Breast epithelium (tissue), 4 donors: ENCODE data around the gene RFWD3. TPM values are rescaled to one million over a fixed set of nuclear protein-coding genes. Genes with fewer than 3 reads are reported as not detected.

ENCODE experiments used
- DNase-seq, 2 donors: peaks; one replicate each; pipeline ENCODE4 v3.0.0-alpha.2; 2019; ENCODE audit warnings: low spot score in 2 of 2
- H3K27ac ChIP-seq, 2 donors: fragments of 200-600 bp; sonication (generic) in 1 of 2; one replicate each; pipeline ENCODE4 v1.5.1; 2016 to 2019; ENCODE audit warnings: mild to moderate bottlenecking in 1 of 2
- H3K27me3 ChIP-seq, 2 donors: fragments of 200-600 bp; sonication (generic) in 1 of 2; one replicate each; pipeline versions ENCODE4 v1.5.1 to v1.6.0; 2017 to 2019; ENCODE audit warnings: control low read depth in 1 of 2, mild to moderate bottlenecking in 1 of 2
- H3K36me3 ChIP-seq: fragments of 200-600 bp; one replicate; pipeline ENCODE4 v1.5.1; 2019
- H3K4me1 ChIP-seq, 2 donors: fragments of 200-600 bp; sonication (generic); one replicate each; pipeline ENCODE4 v1.5.1; 2016 to 2019; ENCODE audit warnings: control low read depth in 1 of 2
- H3K4me3 ChIP-seq, 3 donors: fragments of 200-600 bp; sonication (generic); 1 replicate in 2 of 3; 2 replicates in 1 of 3; pipeline ENCODE4 v1.5.1; 2016 to 2019; ENCODE audit warnings: mild to moderate bottlenecking in 3 of 3, moderate library complexity in 2 of 3
- H3K9me3 ChIP-seq, 2 donors: fragments of 200-600 bp; sonication (generic) in 1 of 2; one replicate each; pipeline ENCODE4 v1.5.1; 2016 to 2019; ENCODE audit warnings: control low read depth in 1 of 2
- POLR2A ChIP-seq: fragments of 450-650 bp; IDR thresholded peaks from one replicate; pipeline ENCODE4 v1.6.1; 2016; ENCODE audit warnings: antibody characterized with exemption, mild to moderate bottlenecking, moderate library complexity
- POLR2AphosphoS5 ChIP-seq, 3 donors: sonication (generic); formaldehyde crosslinking; IDR thresholded peaks; one replicate each; pipeline ENCODE4 v1.6.1; 2017; ENCODE audit warnings: antibody characterized with exemption in 3 of 3
- intact Hi-C: fragments of 100-400 bp; cut with DNase I; formaldehyde crosslinking; loops from one replicate; pipeline ENCODE4 v1.15.1; 2023; ENCODE audit warnings: low total_unique reads
- total RNA-seq, 3 donors: library from RNA; depleted of rRNA; stranded (reverse); fragments of >200 nt; gene quantifications; one replicate each; pipeline ENCODE4 v1.1.0, GENCODE V29; 2016
- TF ChIP-seq, protein P1 (sequence below), 3 donors: fragments of 450-650 bp; IDR thresholded peaks; one replicate each; pipeline ENCODE4 v1.5.1; 2016 to 2017; ENCODE audit warnings: antibody characterized with exemption in 3 of 3, mild to moderate bottlenecking in 3 of 3, moderate library complexity in 3 of 3

Gene RFWD3
- total RNA-seq, 3 donors from 2014 or later: 11.0 to 23.6 (median 18.7) TPM

GRCh38 chr16:74666010-74666421 is 661 bp downstream of the RFWD3 start:
- no peak for DNase-seq
- TF ChIP-seq, protein P1, sequence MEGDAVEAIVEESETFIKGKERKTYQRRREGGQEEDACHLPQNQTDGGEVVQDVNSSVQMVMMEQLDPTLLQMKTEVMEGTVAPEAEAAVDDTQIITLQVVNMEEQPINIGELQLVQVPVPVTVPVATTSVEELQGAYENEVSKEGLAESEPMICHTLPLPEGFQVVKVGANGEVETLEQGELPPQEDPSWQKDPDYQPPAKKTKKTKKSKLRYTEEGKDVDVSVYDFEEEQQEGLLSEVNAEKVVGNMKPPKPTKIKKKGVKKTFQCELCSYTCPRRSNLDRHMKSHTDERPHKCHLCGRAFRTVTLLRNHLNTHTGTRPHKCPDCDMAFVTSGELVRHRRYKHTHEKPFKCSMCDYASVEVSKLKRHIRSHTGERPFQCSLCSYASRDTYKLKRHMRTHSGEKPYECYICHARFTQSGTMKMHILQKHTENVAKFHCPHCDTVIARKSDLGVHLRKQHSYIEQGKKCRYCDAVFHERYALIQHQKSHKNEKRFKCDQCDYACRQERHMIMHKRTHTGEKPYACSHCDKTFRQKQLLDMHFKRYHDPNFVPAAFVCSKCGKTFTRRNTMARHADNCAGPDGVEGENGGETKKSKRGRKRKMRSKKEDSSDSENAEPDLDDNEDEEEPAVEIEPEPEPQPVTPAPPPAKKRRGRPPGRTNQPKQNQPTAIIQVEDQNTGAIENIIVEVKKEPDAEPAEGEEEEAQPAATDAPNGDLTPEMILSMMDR (IDR thresholded peaks at IDR 0.05): no peak
- no peak for TF ChIP-seq POLR2AphosphoS5 (IDR thresholded peaks at IDR 0.05)
- no peak for TF ChIP-seq POLR2A
- H3K4me1 ChIP-seq: peaks cover 0 to 4% of the 10 kb centered on the region in 2 donors
- peak overlapping the region; percentile 74 for H3K27ac ChIP-seq
- H3K36me3 ChIP-seq: no peaks in the 10 kb centered on the region
- no peaks in the 10 kb centered on the region for H3K27me3 ChIP-seq
- H3K4me3 ChIP-seq: peak overlapping the region; percentile 90 to 95 (median 91)
- intact Hi-C loops: no loop called here
- no peaks in the 10 kb centered on the region for H3K9me3 ChIP-seq

DNA sequence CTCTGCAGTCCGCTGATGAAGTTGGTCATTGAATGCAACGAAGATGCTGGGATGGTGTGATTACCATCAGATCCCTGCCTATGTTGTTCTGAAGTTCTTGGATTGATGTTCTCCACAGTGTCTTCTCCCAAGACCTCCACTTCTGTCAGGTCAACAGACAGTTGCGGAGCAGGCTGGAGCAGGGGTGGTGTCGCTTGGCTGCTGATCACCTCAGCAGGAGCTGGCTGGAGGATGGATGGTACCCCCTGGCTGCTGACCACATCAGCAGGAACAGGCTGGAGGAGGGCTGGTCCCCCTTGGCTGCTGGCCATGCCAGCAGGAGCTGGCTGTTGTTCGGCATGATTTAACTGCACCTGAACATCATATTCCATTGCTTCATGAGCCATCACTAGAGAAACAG is 5.6 kb downstream of the RFWD3 start:
- no peak overlapping the region for H3K27ac ChIP-seq
- H3K4me3 ChIP-seq: no peak overlapping the region
- no peaks in the 10 kb centered on the region for H3K36me3 ChIP-seq
- H3K9me3 ChIP-seq: no peaks in the 10 kb centered on the region
- intact Hi-C loops: no loop called here
- TF ChIP-seq, protein P1 (IDR thresholded peaks at IDR 0.05): no peak
- TF ChIP-seq POLR2A: no peak
- no peak for TF ChIP-seq POLR2AphosphoS5 (IDR thresholded peaks at IDR 0.05)
- DNase-seq: no peak
- H3K4me1 ChIP-seq: peaks cover 0 to 4% of the 10 kb centered on the region in 2 donors
- no peaks in the 10 kb centered on the region for H3K27me3 ChIP-seq

GRCh38 chr16:74660383-74660782 is 6.3 kb downstream of the RFWD3 start:
- Histone ChIP-seq H3K4me3 (no peak overlapping the region), H3K27me3 (no peaks in the 10 kb centered on the region), H3K36me3 (no peaks in the 10 kb centered on the region), H3K27ac (no peak overlapping the region), H3K9me3 (no peaks in the 10 kb centered on the region), H3K4me1 (no peaks in the 10 kb centered on the region)
- intact Hi-C loops: no loop called here
- no peak for DNase-seq
- TF ChIP-seq POLR2A (no peak), POLR2AphosphoS5 (IDR thresholded peaks at IDR 0.05) (no peak)
- TF ChIP-seq, protein P1 (IDR thresholded peaks at IDR 0.05): no peak

GRCh38 chr16:74659041-74659440 is 7.6 kb downstream of the RFWD3 start:
- no peaks in the 10 kb centered on the region for H3K4me1 ChIP-seq
- H3K27ac ChIP-seq: no peak overlapping the region
- no peaks in the 10 kb centered on the region for H3K9me3 ChIP-seq
- no peak for DNase-seq
- H3K27me3 ChIP-seq: no peaks in the 10 kb centered on the region
- H3K36me3 ChIP-seq: no peaks in the 10 kb centered on the region
- intact Hi-C loops: no loop called here
- TF ChIP-seq POLR2AphosphoS5 (IDR thresholded peaks at IDR 0.05): no peak
- no peak for TF ChIP-seq POLR2A
- H3K4me3 ChIP-seq: no peak overlapping the region

GRCh38 chr16:74657870-74658642 is 8.6 kb downstream of the RFWD3 start:
- Histone ChIP-seq H3K4me1 (no peaks in the 10 kb centered on the region), H3K9me3 (no peaks in the 10 kb centered on the region), H3K27ac (no peak overlapping the region), H3K4me3 (no peak overlapping the region), H3K27me3 (no peaks in the 10 kb centered on the region), H3K36me3 (no peaks in the 10 kb centered on the region)
- no peak for DNase-seq
- intact Hi-C loops: no loop called here
- TF ChIP-seq POLR2A: no peak
- TF ChIP-seq, protein P1 (IDR thresholded peaks at IDR 0.05): no peak
- TF ChIP-seq POLR2AphosphoS5 (IDR thresholded peaks at IDR 0.05): no peak
